PC-3 (cell line): Measurements from ENCODE around the gene SPC24. TPM values are rescaled to one million over a fixed set of nuclear protein-coding genes. Genes with fewer than 3 reads are reported as not detected.
A peak's percentile ranks its signal among the peaks of the same experiment; 100 is the strongest.

Source experiments
- ATAC-seq: fragments of 200-7000 bp; cut with Tn5 transposase; 2 replicates; pipeline ENCODE4 v1.9.1; 2020; ENCODE audit warnings: mild to moderate bottlenecking, moderate library complexity
- BruUV-seq: library from RNA; stranded (reverse); fragments of 400-500 nt; replicated peaks from 2 replicates; lab custom pipeline; 2021; lab: Mats Ljungman, UMichigan
- CTCF ChIA-PET: fragments of 300-600 bp; sonication (Branson Sonifier 250); formaldehyde crosslinking; loops from one replicate; lab custom pipeline; 2022; ENCODE audit warnings: antibody characterized with exemption; lab: Charles Lee
- POLR2A ChIA-PET: fragments of 300-600 bp; sonication (Branson Sonifier 250); formaldehyde crosslinking; loops from one replicate; lab custom pipeline; 2022; ENCODE audit warnings: antibody characterized with exemption; ENCODE audit not compliant: unreplicated experiment; lab: Charles Lee
- DNase-seq: peaks from one replicate; pipeline ENCODE4 v3.0.0-alpha.2; 2015
- H2AFZ ChIP-seq: fragments of 300-600 bp; sonication (generic); 2 replicates; pipeline ENCODE4 v1.6.0; 2016; ENCODE audit warnings: antibody characterized with exemption, low read length
- H3F3A ChIP-seq: fragments of 300-600 bp; sonication (generic); one replicate; pipeline ENCODE4 v1.6.0; 2017; ENCODE audit warnings: antibody characterized with exemption, low read length, control low read depth, mild to moderate bottlenecking; ENCODE audit not compliant: unreplicated experiment
- H3K27ac ChIP-seq: fragments of 300-600 bp; sonication (generic); 2 replicates; pipeline ENCODE4 v1.5.1; 2016; ENCODE audit warnings: mild to moderate bottlenecking, low read length
- H3K27me3 ChIP-seq: fragments of 300-600 bp; sonication (generic); 2 replicates; pipeline ENCODE4 v1.6.1; 2016; ENCODE audit warnings: low read length, mixed read lengths
- H3K36me3 ChIP-seq: fragments of 300-600 bp; sonication (generic); 2 replicates; pipeline ENCODE4 v1.6.1; 2016; ENCODE audit warnings: low read depth, mixed run types, low read length, mixed read lengths
- H3K4me1 ChIP-seq: fragments of 300-600 bp; sonication (generic); 2 replicates; pipeline ENCODE4 v1.5.1; 2016; ENCODE audit warnings: low read length; ENCODE audit not compliant: insufficient read depth
- H3K4me2 ChIP-seq: fragments of 300-600 bp; sonication (generic); 2 replicates; pipeline ENCODE4 v1.6.0; 2016; ENCODE audit warnings: low read length
- H3K4me3 ChIP-seq: fragments of 300-600 bp; sonication (generic); 2 replicates; pipeline ENCODE4 v1.5.1; 2016; ENCODE audit warnings: mild to moderate bottlenecking, low read length, mixed read lengths
- H3K79me2 ChIP-seq: fragments of 300-600 bp; sonication (generic); 2 replicates; pipeline ENCODE4 v1.6.1; 2017; ENCODE audit warnings: low read length, mixed read lengths
- H3K9ac ChIP-seq: fragments of 300-600 bp; sonication (generic); 2 replicates; pipeline ENCODE4 v1.6.0; 2016; ENCODE audit warnings: mild to moderate bottlenecking, low read length
- H3K9me2 ChIP-seq: fragments of 300-600 bp; sonication (generic); replicated peaks from 2 replicates; pipeline ENCODE4 v1.6.1; 2016; ENCODE audit warnings: mixed run types, low read length, mixed read lengths
- H3K9me3 ChIP-seq: fragments of 300-600 bp; sonication (generic); 2 replicates; pipeline ENCODE4 v1.6.1; 2016; ENCODE audit warnings: low read length, mixed read lengths
- H4K20me1 ChIP-seq: fragments of 300-600 bp; sonication (generic); 2 replicates; pipeline ENCODE4 v1.6.1; 2016; ENCODE audit warnings: low read length, mixed read lengths
- CTCF ChIP-seq: fragments of 300-600 bp; sonication (generic); conservative IDR thresholded peaks from 2 replicates; pipeline ENCODE4 v1.5.1; 2017; ENCODE audit warnings: antibody characterized with exemption, low read depth, mild to moderate bottlenecking, low read length
- EZH2 ChIP-seq: fragments of 300-600 bp; sonication (generic); IDR thresholded peaks from one replicate; pipeline ENCODE4 v1.6.1; 2017; ENCODE audit warnings: antibody characterized with exemption, mild to moderate bottlenecking, low read length; ENCODE audit not compliant: unreplicated experiment
- EZH2phosphoT487 ChIP-seq: fragments of 300-600 bp; sonication (generic); IDR thresholded peaks from 2 replicates; pipeline ENCODE4 v1.6.1; 2018; ENCODE audit warnings: mild to moderate bottlenecking, antibody characterized with exemption, low read length, borderline replicate concordance
- intact Hi-C: fragments of 100-400 bp; cut with micrococcal nuclease; formaldehyde crosslinking; loops from 2 replicates; pipeline ENCODE4 v1.9.0; 2023
- total RNA-seq: library from RNA; depleted of rRNA; stranded (reverse); fragments of >200 nt; gene quantifications from 2 replicates; pipeline ENCODE4 v1.2.3, GENCODE V29; 2014

Gene SPC24
- total RNA-seq, 1 experiment from 2014 or later: 142 TPM

- Histone ChIP-seq H3K9me3 (no peaks in the 10 kb centered on the region), H3K79me2 (peaks cover 19% of the 10 kb centered on the region), H3K4me2 (no peak overlapping the region), H3K4me3 (no peak overlapping the region), H3K27me3 (no peaks in the 10 kb centered on the region), H3K36me3 (peaks cover 20% of the 10 kb centered on the region), H4K20me1 (no peaks in the 10 kb centered on the region), H3F3A (no peaks in the 10 kb centered on the region), H3K9me2 (no peaks in the 10 kb centered on the region), H3K9ac (no peak overlapping the region), H3K27ac (no peak overlapping the region), H3K4me1 (peaks cover 17% of the 10 kb centered on the region), H2AFZ (no peak overlapping the region)
- CTCF ChIA-PET: no interaction called here
- ATAC-seq (no peak), DNase-seq (no peak)
- POLR2A ChIA-PET: no interaction called here
- no TSS peak for BruUV-seq
- intact Hi-C loops: no loop called here
- no peak for TF ChIP-seq EZH2phosphoT487
- TF ChIP-seq EZH2: no peak
- TF ChIP-seq CTCF: no peak
Measured at GRCh38 chr19:11192957-11193939, 37.7 kb upstream of the SPC24 start.

DNA sequence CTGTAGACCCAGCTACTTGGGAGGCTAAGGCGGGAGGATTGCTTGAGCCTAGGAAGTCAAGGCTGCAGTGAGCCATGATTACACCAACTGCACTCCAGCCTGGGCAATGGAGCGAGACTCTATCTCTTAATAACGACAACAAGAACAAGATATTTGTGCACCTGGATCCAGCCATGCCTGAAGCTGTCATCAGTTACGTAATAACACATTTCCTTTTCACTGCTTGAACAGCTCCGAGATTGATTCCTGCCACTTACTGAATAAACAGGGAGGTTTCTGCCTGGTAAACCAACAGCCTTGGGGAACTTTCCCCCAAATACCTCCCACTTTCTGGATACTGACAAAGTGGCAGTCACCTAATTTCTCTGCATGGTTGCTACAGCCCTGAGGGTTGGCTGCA is 36.4 kb upstream of the SPC24 start:
- no TSS peak for BruUV-seq
- peaks cover 20% of the 10 kb centered on the region for H3K36me3 ChIP-seq
- intact Hi-C loops: no loop called here
- ATAC-seq: no peak
- H3F3A ChIP-seq: no peaks in the 10 kb centered on the region
- peaks cover 16% of the 10 kb centered on the region for H3K79me2 ChIP-seq
- peaks cover 12% of the 10 kb centered on the region; the same call in 1 of the 2 replicates for H3K4me1 ChIP-seq
- H3K4me2 ChIP-seq: no peak overlapping the region
- CTCF ChIA-PET: no interaction called here
- TF ChIP-seq CTCF (no peak), EZH2 (no peak), EZH2phosphoT487 (no peak)
- no peak overlapping the region for H3K4me3 ChIP-seq
- H3K9me3 ChIP-seq: no peaks in the 10 kb centered on the region
- no peak overlapping the region for H2AFZ ChIP-seq
- no peaks in the 10 kb centered on the region for H4K20me1 ChIP-seq
- POLR2A ChIA-PET: no interaction called here
- no peaks in the 10 kb centered on the region for H3K27me3 ChIP-seq
- H3K27ac ChIP-seq: no peak overlapping the region
- DNase-seq: no peak
- H3K9ac ChIP-seq: no peak overlapping the region
- H3K9me2 ChIP-seq: no peaks in the 10 kb centered on the region

GRCh38 chr19:11191273-11191755 is 35.7 kb upstream of the SPC24 start:
- DNase-seq (peak; percentile 53), ATAC-seq (peak; percentile 79)
- Histone ChIP-seq H3K79me2 (peaks cover 10% of the 10 kb centered on the region), H3F3A (no peaks in the 10 kb centered on the region), H3K36me3 (peaks cover 20% of the 10 kb centered on the region), H3K4me1 (peaks cover 7% of the 10 kb centered on the region; the same call in 1 of the 2 replicates), H3K27ac (no peak overlapping the region), H3K27me3 (no peaks in the 10 kb centered on the region), H3K9ac (no peak overlapping the region), H2AFZ (no peak overlapping the region), H3K4me2 (no peak overlapping the region), H3K4me3 (no peak overlapping the region), H3K9me3 (no peaks in the 10 kb centered on the region), H3K9me2 (no peaks in the 10 kb centered on the region), H4K20me1 (no peaks in the 10 kb centered on the region)
- ChIA-PET CTCF (no interaction called here), POLR2A (no interaction called here)
- no TSS peak for BruUV-seq
- TF ChIP-seq CTCF: no peak
- no peak for TF ChIP-seq EZH2phosphoT487
- TF ChIP-seq EZH2: no peak
- intact Hi-C loops: no loop called here
